GM19099 (cell line): Measurements from ENCODE around the gene ALCAM.

Experiments
- POLR2A ChIP-seq: IDR thresholded peaks from 3 replicates; pipeline ENCODE4 v1.6.1; 2011; ENCODE audit warnings: low read depth; ENCODE audit not compliant: insufficient read length; ENCODE audit errors: extremely low read depth

The ALCAM gene

GRCh38 chr3:105352976-105353375 is 13.7 kb upstream of the ALCAM start:
- no peak for TF ChIP-seq POLR2A

- TF ChIP-seq POLR2A, result no peak
Observed at GRCh38 chr3:105353485-105354161, 13.1 kb upstream of the ALCAM start.

DNA sequence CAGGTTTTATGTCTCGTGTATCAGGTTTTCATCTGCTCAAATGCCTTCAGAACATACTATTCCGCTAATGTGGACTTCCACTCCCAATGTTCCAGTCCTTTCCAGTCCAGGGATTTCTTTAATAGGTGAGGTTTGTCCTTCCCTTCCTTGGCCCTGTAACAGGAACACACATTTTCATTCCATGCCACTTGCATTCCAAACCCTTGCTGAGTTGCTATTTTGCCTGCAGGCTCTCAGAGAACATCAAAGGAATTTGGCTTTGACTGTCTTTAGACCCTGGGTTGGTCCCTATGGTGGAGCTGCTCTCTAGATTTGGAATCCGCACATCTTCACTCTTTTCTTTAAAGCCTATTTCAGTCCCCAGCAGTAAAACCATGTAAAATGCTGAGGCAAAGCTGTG is 12.3 kb upstream of the ALCAM start:
- TF ChIP-seq POLR2A, result no peak

GRCh38 chr3:105355408-105356061 is 11.2 kb upstream of the ALCAM start:
- no peak for TF ChIP-seq POLR2A

- no peak for TF ChIP-seq POLR2A
Observed at GRCh38 chr3:105356396-105356795, 10.3 kb upstream of the ALCAM start.

GRCh38 chr3:105356988-105357387 is 9.7 kb upstream of the ALCAM start:
- no peak for TF ChIP-seq POLR2A

DNA sequence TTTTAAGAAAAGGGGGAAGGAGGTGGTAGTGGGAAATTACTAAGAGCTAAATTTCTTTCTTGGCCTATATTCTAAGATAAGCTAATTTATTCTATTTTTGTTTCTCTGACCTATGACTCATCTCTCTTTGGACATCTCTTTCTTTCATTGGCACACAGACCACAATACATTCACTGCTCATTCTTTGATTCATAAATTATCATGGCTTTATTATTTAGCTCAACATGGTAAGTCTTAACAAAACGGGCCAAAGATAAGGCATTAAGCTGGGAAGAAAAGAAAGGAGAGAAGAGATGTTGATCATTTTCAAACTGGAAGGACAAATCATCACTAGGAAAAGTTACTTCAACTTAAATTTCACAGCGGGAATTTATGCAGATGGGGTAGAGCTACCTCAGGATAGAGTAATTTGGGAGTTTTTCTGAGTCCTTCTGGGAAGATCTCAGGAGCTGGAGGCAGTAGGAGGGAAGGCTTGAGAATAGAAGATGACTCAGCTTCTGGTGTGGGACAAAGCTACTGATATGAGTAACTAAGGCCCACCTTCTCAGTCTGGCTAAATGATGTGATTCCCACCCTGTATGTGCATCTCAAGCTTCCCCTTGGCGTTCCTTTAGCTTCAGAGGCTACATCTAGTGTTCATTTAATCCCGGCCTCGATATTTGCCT is 7.5 kb upstream of the ALCAM start:
- TF ChIP-seq POLR2A, result no peak

DNA sequence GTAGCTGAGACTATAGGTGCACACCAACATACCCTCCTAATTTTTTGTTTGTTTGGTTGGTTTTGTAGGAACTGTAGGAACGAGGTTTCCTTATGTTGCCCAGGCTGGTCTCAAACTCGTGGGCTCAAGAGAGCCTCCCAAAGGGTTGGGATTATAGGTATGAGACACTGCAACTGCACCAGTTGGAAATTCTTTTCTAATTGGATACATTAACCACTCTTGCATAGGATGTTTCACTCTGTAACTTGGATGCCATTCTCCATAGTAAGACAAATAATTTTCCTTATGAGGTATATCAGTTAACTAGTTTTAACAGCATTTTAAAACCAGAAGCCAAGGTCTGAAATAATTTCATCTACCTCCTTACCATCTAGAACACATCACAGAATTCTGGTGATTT is 6.7 kb upstream of the ALCAM start:
- TF ChIP-seq POLR2A, result no peak

- no peak for TF ChIP-seq POLR2A
Observed at GRCh38 chr3:105362021-105362665, 4.6 kb upstream of the ALCAM start.

DNA sequence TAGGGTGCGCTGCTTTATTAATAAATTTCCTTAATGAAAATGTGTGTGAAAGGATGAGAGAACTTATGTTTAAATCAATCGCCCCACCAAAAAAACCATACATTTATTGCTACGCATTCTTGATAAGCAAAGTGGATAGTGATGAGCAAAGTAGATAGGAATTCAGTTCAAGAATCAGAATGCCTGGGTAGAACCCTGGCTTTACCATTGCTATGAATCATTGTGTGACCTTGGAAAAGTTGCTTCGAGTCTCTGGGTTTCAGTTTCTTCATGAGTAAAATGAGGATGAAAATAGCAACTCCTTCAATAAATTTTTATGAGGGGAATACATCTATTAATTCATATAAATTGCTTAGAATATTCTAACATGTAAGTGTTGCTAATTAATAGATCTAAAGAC is 2.6 kb upstream of the ALCAM start:
- TF ChIP-seq POLR2A, result no peak

DNA sequence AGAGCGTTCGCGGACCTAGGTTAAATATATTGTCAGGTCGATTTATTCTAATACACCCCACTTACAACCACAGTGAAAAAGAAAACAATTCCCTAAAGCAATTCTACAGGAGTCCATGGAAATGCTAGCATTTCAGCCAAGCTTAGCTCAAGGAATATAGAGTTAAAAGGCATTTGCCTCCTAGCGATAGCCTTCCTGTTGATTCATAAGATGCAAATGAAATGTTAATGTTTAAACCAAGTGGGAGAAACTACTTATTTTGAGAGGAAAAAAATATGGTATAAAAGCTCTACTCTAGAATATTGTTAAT is 1.7 kb upstream of the ALCAM start:
- TF ChIP-seq POLR2A, result no peak

- TF ChIP-seq POLR2A, result no peak
Observed at GRCh38 chr3:105365391-105366325, 1.1 kb upstream of the ALCAM start.

DNA sequence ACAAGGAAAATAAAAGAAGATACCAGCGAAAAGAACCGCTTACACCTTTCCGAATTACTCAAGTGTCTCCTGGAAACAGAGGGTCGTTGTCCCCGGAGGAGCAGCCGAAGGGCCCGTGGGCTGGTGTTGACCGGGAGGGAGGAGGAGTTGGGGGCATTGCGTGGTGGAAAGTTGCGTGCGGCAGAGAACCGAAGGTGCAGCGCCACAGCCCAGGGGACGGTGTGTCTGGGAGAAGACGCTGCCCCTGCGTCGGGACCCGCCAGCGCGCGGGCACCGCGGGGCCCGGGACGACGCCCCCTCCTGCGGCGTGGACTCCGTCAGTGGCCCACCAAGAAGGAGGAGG is 325 bp downstream of the ALCAM start:
- no peak for TF ChIP-seq POLR2A

DNA sequence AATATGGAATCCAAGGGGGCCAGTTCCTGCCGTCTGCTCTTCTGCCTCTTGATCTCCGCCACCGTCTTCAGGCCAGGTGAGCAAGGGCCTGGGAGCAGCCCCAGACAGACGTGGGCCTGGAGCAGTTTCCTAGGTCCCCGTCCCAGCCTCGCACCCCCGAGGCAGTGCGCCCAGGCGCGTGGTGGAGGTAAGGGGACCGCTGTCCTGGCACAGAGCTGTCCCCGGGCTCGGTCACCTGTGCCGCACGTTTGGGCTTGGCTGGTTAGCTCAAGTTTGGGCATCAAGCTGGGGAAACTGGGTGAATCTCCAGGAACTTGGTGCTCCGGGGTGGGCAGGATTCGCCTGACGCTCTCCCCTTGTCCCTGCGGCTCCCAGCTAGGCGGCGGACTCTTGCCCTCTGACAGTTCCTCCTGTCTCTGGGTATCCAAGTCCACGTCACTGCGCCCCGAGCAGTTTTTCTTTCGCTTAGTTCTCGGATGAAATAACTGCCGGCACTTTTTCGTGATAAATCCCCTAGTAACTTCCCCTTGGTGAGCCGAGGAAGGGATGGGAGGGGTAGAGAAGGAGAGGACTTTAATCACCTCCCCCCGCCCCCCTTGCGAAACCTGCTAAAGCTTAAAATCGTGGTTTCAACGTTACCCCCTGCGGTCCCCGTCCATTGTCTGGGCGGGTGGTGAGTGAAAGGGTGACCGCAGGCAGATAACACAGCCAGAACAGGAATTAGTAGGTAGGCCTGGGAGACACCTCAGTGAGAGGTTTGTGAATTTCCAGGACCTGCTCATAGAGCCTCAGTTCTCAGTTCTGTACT is 901 bp downstream of the ALCAM start:
- TF ChIP-seq POLR2A, result peak; percentile 63
